HAP-1 (cell line): Measurements from ENCODE around the gene ADRB1.

Source experiments
- DNase-seq, 2 experiments: peaks; one replicate each; pipeline ENCODE4 v3.0.0-alpha.2; 2016 to 2020; ENCODE audit warnings: low spot score in 2 of 2
- H3K27me3 ChIP-seq: fragments of 250-450 bp; sonication (Bioruptor Pico); 2 replicates; pipeline ENCODE4 v1.5.1; 2020; ENCODE audit warnings: low read depth, mild to moderate bottlenecking, moderate library complexity
- H3K36me3 ChIP-seq: fragments of 250-450 bp; sonication (Bioruptor Pico); replicated peaks from 2 replicates; pipeline ENCODE4 v1.5.1; 2020; ENCODE audit warnings: mild to moderate bottlenecking
- H3K4me1 ChIP-seq: fragments of 250-450 bp; sonication (Bioruptor Pico); 2 replicates; pipeline ENCODE4 v1.5.1; 2020; ENCODE audit warnings: mild to moderate bottlenecking
- H3K4me3 ChIP-seq: fragments of 250-450 bp; sonication (Bioruptor Pico); 2 replicates; pipeline ENCODE4 v1.5.1; 2020; ENCODE audit warnings: mild to moderate bottlenecking, moderate library complexity
- H3K9me3 ChIP-seq: fragments of 250-450 bp; sonication (Bioruptor Pico); 2 replicates; pipeline ENCODE4 v1.5.1; 2020; ENCODE audit warnings: mild to moderate bottlenecking, moderate library complexity
- in situ Hi-C: fragments of 300-500 bp; cut with MboI; formaldehyde crosslinking; loops from 3 replicates; pipeline ENCODE4 v1.14.3; 2020; ENCODE audit warnings: low sequenced_read_pairs, inconsistent platforms, mixed read lengths

The ADRB1 gene

DNA sequence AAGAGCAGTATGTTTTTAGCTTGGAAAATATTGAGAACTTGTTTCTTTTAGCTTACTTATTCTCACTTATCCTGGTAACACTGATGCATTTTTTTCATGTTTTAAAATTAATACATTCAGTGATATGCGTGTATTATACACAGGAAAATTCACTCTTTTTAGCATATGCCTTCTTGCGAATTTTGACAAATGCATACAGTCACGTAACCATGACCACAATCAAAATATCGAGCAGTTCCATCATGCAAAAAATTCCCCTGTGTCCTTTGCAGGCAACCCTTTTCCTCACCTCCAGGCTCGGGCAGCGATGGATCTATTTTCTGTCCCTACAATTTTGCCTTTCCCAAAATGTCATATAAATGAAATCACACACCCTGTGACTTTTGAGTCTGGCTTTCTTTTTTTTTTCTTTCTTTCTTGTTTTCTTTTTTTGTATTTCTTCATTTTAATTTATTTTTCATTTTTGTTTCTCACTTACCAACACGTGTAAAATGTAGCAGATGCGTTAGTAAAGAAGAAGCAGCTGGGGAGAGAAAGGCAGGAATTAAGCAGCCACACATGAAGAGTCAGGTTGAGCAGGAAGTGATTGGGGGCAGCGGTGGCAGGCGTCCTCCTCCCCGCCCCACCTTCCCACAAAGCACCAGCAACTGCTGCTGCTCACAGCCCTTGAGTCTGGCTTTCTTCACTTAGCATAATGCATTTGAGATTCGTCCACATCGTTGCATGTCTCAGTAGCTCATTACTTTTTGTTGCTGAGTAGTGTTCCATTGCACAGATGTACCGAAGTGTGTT, 29.9 kb downstream of the ADRB1 start:
- Histone ChIP-seq H3K27me3 (no peaks in the 10 kb centered on the region), H3K4me3 (no peak overlapping the region), H3K36me3 (no peaks in the 10 kb centered on the region), H3K4me1 (peaks cover 7% of the 10 kb centered on the region), H3K9me3 (no peaks in the 10 kb centered on the region)
- no peak for DNase-seq
- in situ Hi-C loops = no loop called here

DNA sequence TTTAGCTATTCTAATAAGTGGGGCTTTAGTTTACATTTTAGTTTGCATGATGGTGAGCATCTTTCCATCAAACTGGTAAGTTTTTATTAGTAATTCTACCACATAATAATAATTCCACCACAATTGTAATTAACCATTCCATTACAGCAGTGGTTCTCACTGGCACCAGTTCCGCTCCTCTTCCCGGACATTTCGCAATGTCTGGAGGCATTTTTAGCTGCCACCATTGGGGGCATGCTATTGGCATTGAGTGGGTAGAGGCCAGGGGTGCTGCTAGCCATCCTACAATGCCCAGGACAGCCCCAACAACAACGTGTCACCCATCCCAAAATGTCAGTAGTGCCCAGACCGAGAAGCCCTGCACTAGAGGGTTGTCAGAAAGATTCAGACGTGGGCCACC, 31.4 kb downstream of the ADRB1 start:
- H3K4me1 ChIP-seq = peaks cover 5% of the 10 kb centered on the region
- H3K27me3 ChIP-seq = no peaks in the 10 kb centered on the region
- H3K4me3 ChIP-seq = no peak overlapping the region
- no peaks in the 10 kb centered on the region for H3K36me3 ChIP-seq
- DNase-seq = no peak
- in situ Hi-C loops = no loop called here
- H3K9me3 ChIP-seq = no peaks in the 10 kb centered on the region

DNA sequence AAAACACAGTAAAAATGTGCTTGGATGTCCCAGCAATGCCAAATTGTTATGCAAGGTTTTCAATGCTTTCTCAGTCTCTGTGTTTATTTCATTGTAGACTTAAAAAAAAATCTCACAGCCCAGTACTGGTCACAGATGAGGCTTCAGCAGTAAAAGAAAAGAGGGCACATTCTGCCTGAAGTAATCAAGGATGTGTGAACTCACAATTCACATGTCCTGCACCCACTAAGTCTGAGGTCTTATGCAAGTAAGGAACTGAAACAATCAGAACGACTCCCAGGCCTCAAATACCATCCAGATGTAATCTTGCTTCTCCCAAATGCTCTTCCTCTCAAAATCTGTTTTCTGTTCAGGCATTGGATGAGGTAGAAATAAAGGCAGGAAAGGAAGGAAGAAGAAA, 33.7 kb downstream of the ADRB1 start:
- Histone ChIP-seq H3K9me3 (no peaks in the 10 kb centered on the region), H3K4me3 (no peak overlapping the region), H3K27me3 (no peaks in the 10 kb centered on the region), H3K4me1 (no peaks in the 10 kb centered on the region), H3K36me3 (no peaks in the 10 kb centered on the region)
- no peak for DNase-seq
- in situ Hi-C loops = no loop called here

DNA sequence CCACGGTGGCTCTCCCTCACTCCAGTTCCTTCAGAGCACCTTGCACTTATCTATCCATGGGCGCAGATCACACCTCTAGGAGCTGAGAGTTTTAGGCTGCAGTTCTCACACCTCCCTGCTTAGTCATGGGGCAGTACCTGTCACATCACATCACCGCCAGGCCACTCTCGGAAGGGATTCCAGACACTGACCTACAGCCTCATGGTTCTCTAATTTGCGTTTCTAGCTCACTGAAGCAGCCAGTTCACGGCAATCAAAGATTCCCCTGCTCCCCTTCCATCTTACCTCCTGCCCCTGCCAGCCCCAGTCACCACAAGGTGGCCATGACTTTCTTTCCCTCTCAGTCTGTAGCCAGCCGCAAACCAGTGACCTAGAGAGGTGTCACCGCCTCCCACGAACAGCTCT, 34.2 kb downstream of the ADRB1 start:
- H3K36me3 ChIP-seq = no peaks in the 10 kb centered on the region
- no peaks in the 10 kb centered on the region for H3K4me1 ChIP-seq
- no peak overlapping the region for H3K4me3 ChIP-seq
- H3K27me3 ChIP-seq = no peaks in the 10 kb centered on the region
- no peaks in the 10 kb centered on the region for H3K9me3 ChIP-seq
- in situ Hi-C loops = no loop called here
- DNase-seq = no peak

DNA sequence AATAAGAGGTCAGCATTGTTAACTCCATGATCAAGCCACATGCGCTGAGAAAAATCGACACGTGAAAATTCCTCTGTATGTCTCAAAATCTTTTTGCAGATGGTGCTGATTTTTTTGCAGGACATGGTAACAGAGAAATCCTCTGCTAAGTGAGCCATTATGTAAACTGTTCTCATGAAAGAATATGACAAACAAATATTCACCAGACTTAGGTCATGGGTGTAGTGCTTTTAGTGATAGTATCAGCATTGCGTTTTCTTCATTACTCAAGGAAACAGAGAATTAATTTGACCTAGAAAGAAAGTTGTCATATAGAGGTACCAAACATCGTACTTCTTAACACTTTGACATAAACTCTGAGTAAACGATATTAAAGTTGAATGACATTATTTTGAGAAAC, 34.7 kb downstream of the ADRB1 start:
- H3K27me3 ChIP-seq = no peaks in the 10 kb centered on the region
- H3K4me3 ChIP-seq = no peak overlapping the region
- no peaks in the 10 kb centered on the region for H3K9me3 ChIP-seq
- in situ Hi-C loops = no loop called here
- no peaks in the 10 kb centered on the region for H3K4me1 ChIP-seq
- no peaks in the 10 kb centered on the region for H3K36me3 ChIP-seq
- DNase-seq = no peak

DNA sequence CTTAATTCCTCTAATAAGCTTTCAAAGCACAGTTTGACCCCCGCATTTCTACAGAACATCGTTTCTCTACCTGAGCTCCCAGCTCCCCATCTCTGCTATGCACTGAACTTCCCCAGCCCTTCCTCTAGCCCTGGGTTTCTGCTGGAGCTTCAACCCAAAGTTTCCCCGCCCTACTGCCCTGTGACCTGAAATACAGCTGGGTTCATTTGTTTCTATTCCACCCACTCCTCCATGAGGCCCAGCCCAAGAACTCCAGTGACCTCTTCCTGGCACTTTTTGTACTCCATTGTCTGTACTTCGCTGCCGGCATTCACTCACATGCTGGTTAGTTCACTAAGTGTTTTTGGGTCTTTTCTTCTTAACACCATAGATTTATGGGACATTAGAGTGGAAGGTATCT, 35.8 kb downstream of the ADRB1 start:
- Histone ChIP-seq H3K4me1 (no peaks in the 10 kb centered on the region), H3K9me3 (no peaks in the 10 kb centered on the region), H3K4me3 (no peak overlapping the region), H3K36me3 (no peaks in the 10 kb centered on the region), H3K27me3 (no peaks in the 10 kb centered on the region)
- no peak for DNase-seq
- in situ Hi-C loops = no loop called here

DNA sequence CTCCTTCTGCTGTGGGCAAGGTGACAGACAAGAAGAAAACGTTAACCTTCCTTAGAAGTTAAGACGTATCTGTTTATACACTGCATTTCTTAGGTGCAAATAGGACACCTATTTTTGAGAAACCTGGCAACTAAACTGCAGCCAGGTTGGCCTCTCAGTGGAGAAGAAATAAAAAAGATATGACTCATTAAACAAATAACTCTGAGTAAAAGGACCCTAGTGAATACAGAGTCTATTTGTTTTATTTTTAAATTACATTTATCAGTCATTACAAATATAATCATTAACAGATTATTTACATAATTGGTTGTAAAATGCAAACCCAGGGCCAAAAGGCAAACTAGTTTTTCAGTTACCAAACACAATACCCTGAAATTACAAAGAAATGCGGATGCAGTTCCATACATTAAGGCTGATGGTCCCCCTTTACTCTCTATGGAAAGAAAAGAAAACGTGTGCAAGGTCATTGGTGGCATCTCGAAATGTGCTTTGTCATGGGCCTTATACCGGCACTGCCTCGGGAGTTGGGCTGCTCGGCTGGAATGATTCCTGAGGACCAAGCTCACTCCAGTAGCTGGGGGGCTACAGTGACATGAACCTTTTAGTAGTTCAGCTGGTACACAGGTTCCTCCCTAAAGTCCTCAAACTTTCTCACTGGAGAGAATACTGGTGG, 38.4 kb downstream of the ADRB1 start:
- no peak for DNase-seq
- in situ Hi-C loops = no loop called here
- H3K9me3 ChIP-seq = no peaks in the 10 kb centered on the region
- H3K36me3 ChIP-seq = no peaks in the 10 kb centered on the region
- H3K4me1 ChIP-seq = no peaks in the 10 kb centered on the region
- no peaks in the 10 kb centered on the region for H3K27me3 ChIP-seq
- H3K4me3 ChIP-seq = no peak overlapping the region

DNA sequence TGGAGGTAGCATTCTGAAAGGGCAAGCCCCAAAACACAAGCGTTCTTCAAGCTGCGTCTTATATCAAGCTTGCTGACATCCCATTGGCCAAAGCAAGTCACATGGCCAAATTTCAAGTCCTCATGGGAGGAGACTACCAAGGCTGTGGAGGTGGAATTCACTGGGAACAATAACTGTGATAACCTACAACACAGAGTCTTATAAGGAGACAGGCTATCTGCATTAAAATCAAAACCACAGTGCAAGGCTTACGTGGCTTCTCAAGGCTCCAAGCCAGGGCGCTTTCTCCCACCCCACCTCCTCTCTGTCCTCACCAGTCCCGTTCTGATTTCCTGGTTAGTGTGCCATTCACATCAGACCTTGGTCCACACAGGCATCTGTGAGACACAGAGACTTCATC, 39.4 kb downstream of the ADRB1 start:
- no peaks in the 10 kb centered on the region for H3K36me3 ChIP-seq
- no peaks in the 10 kb centered on the region for H3K4me1 ChIP-seq
- no peak for DNase-seq
- in situ Hi-C loops = no loop called here
- H3K9me3 ChIP-seq = no peaks in the 10 kb centered on the region
- no peaks in the 10 kb centered on the region for H3K27me3 ChIP-seq
- H3K4me3 ChIP-seq = no peak overlapping the region

DNA sequence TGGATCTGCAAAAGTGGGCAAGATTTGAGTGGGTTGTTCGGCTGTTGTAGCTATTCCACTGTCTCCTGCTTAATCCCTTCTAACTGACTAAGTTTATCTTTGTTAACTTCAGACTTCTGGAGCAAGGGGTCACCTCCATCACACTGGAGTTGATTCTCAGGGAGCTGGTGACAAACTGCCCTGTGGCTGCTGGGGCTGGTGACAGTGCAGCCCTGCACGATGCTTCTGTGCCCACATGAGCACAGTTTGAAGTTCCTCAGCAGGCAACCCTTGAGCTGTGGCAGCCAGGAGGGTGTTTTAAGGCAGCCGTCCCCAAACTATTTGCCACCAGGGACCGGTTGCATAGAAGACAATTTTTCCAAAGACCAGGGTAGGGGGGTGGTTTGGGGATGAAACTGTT, 40.5 kb downstream of the ADRB1 start:
- Histone ChIP-seq H3K36me3 (no peaks in the 10 kb centered on the region), H3K4me3 (no peak overlapping the region), H3K27me3 (no peaks in the 10 kb centered on the region), H3K4me1 (no peaks in the 10 kb centered on the region), H3K9me3 (no peaks in the 10 kb centered on the region)
- no peak for DNase-seq
- in situ Hi-C loops = no loop called here

DNA sequence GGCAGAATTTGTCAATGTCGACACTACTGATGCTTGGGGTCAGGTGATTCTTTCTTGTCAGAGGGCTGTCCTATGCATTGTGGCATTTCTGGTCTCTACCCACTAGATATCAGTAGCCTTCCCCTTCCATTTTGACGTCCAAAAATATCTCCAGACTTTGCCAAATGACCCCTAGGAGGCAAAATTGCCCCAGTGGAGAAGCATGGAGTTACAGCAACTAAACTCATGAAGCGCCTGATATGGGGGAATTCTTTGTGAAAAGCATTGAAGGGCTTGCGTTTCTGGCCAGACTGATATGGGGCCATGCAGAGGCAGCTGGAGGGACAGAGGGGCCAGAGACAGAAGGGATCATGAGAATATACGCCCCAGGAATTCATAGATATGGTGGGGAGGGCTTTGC, 43.6 kb downstream of the ADRB1 start:
- DNase-seq = no peak

DNA sequence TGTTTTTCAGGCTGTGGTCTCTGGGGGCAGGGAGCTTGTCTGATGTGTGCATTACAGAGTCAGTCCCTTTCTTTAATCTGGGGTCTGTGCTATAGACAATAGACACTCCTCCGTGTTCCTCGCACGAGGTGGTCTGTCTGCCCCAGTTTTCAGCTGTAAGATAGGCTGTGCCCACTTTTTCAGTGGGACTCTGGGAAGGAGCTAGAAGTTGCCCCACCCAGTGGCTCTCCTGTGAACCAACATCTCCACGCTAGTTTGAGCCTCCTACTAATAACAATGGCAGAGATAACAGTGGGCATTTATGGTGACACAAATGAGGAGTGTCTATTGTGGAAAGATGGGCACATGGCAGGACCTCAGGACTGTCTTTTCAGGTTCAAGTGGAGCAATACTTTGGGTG, 44.0 kb downstream of the ADRB1 start:
- Histone ChIP-seq H3K4me1 (no peaks in the 10 kb centered on the region), H3K9me3 (no peaks in the 10 kb centered on the region), H3K4me3 (no peak overlapping the region), H3K36me3 (no peaks in the 10 kb centered on the region), H3K27me3 (no peaks in the 10 kb centered on the region)
- no peak for DNase-seq
- in situ Hi-C loops = no loop called here

More for the DNA sequence above, 43.6 kb downstream of the ADRB1 start:
- Histone ChIP-seq H3K27me3 (no peaks in the 10 kb centered on the region), H3K4me1 (no peaks in the 10 kb centered on the region), H3K36me3 (no peaks in the 10 kb centered on the region), H3K4me3 (no peak overlapping the region), H3K9me3 (no peaks in the 10 kb centered on the region)
- in situ Hi-C loops = no loop called here

DNA sequence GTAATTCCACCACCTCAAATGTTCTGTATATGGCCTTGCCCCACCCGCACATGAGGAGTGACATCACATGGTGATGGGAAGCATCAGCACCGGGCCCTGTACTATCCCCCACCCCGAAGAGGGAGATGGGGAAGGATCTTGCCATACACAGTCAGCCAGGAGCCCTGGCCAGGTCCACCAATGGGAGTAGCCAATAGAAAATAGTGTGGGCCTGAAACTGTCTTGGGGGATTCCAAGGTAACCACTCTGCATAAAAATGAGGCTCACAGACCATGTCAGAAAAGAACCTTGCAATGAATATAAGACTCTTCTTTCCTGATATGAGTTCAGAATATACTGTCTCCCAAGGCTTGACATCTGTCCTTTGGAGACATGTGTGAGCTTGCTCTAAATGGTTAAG, 51.1 kb downstream of the ADRB1 start:
- H3K4me1 ChIP-seq = no peaks in the 10 kb centered on the region
- no peak overlapping the region for H3K4me3 ChIP-seq
- H3K36me3 ChIP-seq = no peaks in the 10 kb centered on the region
- H3K27me3 ChIP-seq = no peaks in the 10 kb centered on the region
- no peaks in the 10 kb centered on the region for H3K9me3 ChIP-seq
- in situ Hi-C loops = no loop called here
- DNase-seq = no peak

DNA sequence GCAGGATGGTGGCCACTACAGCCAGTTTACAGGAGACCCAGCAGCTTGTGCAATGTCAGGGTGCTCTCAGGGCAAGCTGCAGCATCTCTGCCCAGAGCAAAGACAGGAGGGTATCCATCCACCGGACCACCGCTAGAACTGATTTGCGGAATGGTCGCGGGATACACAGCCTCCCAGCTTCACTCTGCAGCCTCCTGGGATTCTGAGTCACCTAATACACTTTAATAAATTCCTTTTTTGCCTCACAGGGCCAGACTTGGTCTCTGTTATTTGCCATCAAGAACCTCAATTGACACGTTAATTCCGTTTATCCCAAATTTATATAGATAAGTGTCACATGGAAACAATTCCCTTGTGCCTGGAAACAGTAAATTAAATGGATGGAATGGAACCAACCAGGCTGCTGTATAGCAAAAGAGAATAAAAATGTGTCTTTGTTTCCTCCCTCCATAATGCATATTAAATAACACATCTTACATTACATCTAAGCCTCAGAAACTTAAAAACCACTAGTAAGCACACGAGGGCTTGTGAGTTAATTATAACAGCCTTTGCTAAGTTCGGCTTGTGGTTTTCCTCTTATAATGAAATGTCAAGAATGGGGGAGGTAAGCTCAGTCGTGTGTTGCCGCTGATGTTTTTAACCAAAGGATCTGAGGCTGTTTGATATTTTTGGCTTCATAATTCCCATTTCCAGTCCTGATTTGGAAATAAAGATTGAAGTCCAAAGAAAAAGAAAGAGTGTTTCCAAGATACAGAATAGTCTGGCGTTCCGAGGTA, 52.1 kb downstream of the ADRB1 start:
- DNase-seq = no peak
- in situ Hi-C loops = no loop called here
- H3K4me1 ChIP-seq = no peaks in the 10 kb centered on the region
- no peak overlapping the region for H3K4me3 ChIP-seq
- no peaks in the 10 kb centered on the region for H3K9me3 ChIP-seq
- H3K36me3 ChIP-seq = no peaks in the 10 kb centered on the region
- peaks cover under 1% of the 10 kb centered on the region; the same call in 1 of the 2 replicates for H3K27me3 ChIP-seq
